Measurements from ENCODE around the gene NMB. TPM values are rescaled to one million over a fixed set of nuclear protein-coding genes. Genes with fewer than 3 reads are reported as not detected.

The NMB gene
- total and polyA plus RNA-seq, 2 of the 13 experiments (the other 11 are each of a cell fraction or from before 2014, with no cell fraction given), result 10.4 to 25.4 TPM

- TF ChIP-seq MAX (IDR thresholded peaks at IDR 0.05), result peak; percentile 64; the same call in 1 of the 2 replicates
- TF ChIP-seq GMEB2 (CRISPR knock-in tag; IDR thresholded peaks at IDR 0.05; ENCODE audit: low read depth), result no peak
- TF ChIP-seq ATF4 (CRISPR knock-in tag; IDR thresholded peaks at IDR 0.05), result peak in 1 of 2 experiments; percentile 42; a peak in 1 of 4 replicates
- peak; percentile 97 for TF ChIP-seq TFE3 (CRISPR knock-in tag; IDR thresholded peaks at IDR 0.05)
- TF ChIP-seq MIER2 (CRISPR knock-in tag; IDR thresholded peaks at IDR 0.05), result peak; percentile 60; the same call in 1 of the 2 replicates
- no peak; the same call in 1 of the 2 replicates for TF ChIP-seq TEF (CRISPR knock-in tag; IDR thresholded peaks at IDR 0.05)
- no peak for TF ChIP-seq NONO (IDR thresholded peaks at IDR 0.05)
- TF ChIP-seq NONO (CRISPR knock-in tag; conservative IDR thresholded peaks at IDR 0.05), result peak; percentile 60; the same call in 1 of the 2 replicates
- no peak; the same call in 1 of the 2 replicates for TF ChIP-seq ZBTB20 (CRISPR knock-in tag; IDR thresholded peaks at IDR 0.05; ENCODE audit: borderline replicate concordance, low read depth)
- peak; percentile 94 for TF ChIP-seq ARNTL (CRISPR knock-in tag; IDR thresholded peaks at IDR 0.05)
- peak; percentile 70; the same call in 1 of the 2 replicates for TF ChIP-seq ETV5 (CRISPR knock-in tag; IDR thresholded peaks at IDR 0.05; ENCODE audit: borderline replicate concordance)
- TF ChIP-seq ZNF501 (CRISPR knock-in tag; IDR thresholded peaks at IDR 0.05), result peak; percentile 74
- TF ChIP-seq FOXO4 (CRISPR knock-in tag; conservative IDR thresholded peaks at IDR 0.05), result 0 out of 2 replicates have a peak, but pooled peaks have one; percentile 60
- no peak for TF ChIP-seq JUN (CRISPR knock-in tag; IDR thresholded peaks at IDR 0.05)
- TF ChIP-seq CEBPG (CRISPR knock-in tag; IDR thresholded peaks at IDR 0.05), result peak; percentile 8; the same call in 1 of the 2 replicates
- 0 out of 2 replicates have a peak, but pooled peaks have one; percentile 24 for TF ChIP-seq SP2 (CRISPR knock-in tag; IDR thresholded peaks at IDR 0.05)
- TF ChIP-seq ZNF816 (CRISPR knock-in tag; IDR thresholded peaks at IDR 0.05; ENCODE audit: borderline replicate concordance), result no peak
- 0 out of 2 replicates have a peak, but pooled peaks have one; percentile 32 for TF ChIP-seq SRY (CRISPR knock-in tag; IDR thresholded peaks at IDR 0.05)
- TF ChIP-seq RAD21 (CRISPR knock-in tag; IDR thresholded peaks at IDR 0.05), result 0 out of 2 replicates have a peak, but pooled peaks have one; percentile 25
- peak; percentile 59; the same call in 1 of the 2 replicates for TF ChIP-seq TGIF2 (CRISPR knock-in tag; IDR thresholded peaks at IDR 0.05)
- TF ChIP-seq ZNF180 (CRISPR knock-in tag; IDR thresholded peaks at IDR 0.05; ENCODE audit: borderline replicate concordance, low read depth), result no peak
- no peak for TF ChIP-seq E2F1 (CRISPR knock-in tag; IDR thresholded peaks at IDR 0.05)
- peak; percentile 96 for TF ChIP-seq GFI1 (CRISPR knock-in tag; IDR thresholded peaks at IDR 0.05; ENCODE audit: borderline replicate concordance)
- peak; percentile 96 for TF ChIP-seq HNF4A (CRISPR knock-in tag; IDR thresholded peaks at IDR 0.05)
These were observed 51.3 kb downstream of the NMB start (continued) for GRCh38 chr15:84606653-84607120.
